Neural progenitor cell (in vitro differentiated cells): ENCODE results near the gene RIPK4. TPM values are rescaled to one million over a fixed set of nuclear protein-coding genes. Genes with fewer than 3 reads are reported as not detected.

ENCODE experiments used
- DNase-seq: peaks from one replicate; pipeline ENCODE4 v3.0.0-alpha.2; 2016; ENCODE audit warnings: low spot score
- H2AFZ ChIP-seq: fragments of 200-600 bp; sonication (generic); replicated peaks from 2 replicates; pipeline ENCODE4 v1.6.1; 2016; ENCODE audit warnings: antibody characterized with exemption
- H3F3A ChIP-seq: fragments of 200-600 bp; sonication (generic); 2 replicates; pipeline ENCODE4 v1.6.1; 2016; ENCODE audit warnings: antibody characterized with exemption, low read depth
- H3K27ac ChIP-seq: fragments of 200-600 bp; sonication (generic); 2 replicates; pipeline ENCODE4 v1.5.1; 2016; ENCODE audit warnings: mild to moderate bottlenecking
- H3K27me3 ChIP-seq: fragments of 200-600 bp; sonication (generic); 2 replicates; pipeline ENCODE4 v1.6.1; 2016; ENCODE audit warnings: mild to moderate bottlenecking, moderate library complexity
- H3K36me3 ChIP-seq: fragments of 200-600 bp; sonication (generic); 2 replicates; pipeline ENCODE4 v1.5.1; 2016
- H3K4me1 ChIP-seq: fragments of 200-600 bp; sonication (generic); 2 replicates; pipeline ENCODE4 v1.6.1; 2016; ENCODE audit warnings: mixed run types
- H3K4me2 ChIP-seq: fragments of 200-600 bp; sonication (generic); 2 replicates; pipeline ENCODE4 v1.6.1; 2016
- H3K4me3 ChIP-seq: fragments of 200-600 bp; sonication (generic); 2 replicates; pipeline ENCODE4 v1.5.1; 2016
- H3K79me2 ChIP-seq: fragments of 200-600 bp; sonication (generic); 2 replicates; pipeline ENCODE4 v1.6.1; 2016; ENCODE audit warnings: low read depth
- H3K9ac ChIP-seq: fragments of 200-600 bp; sonication (generic); 2 replicates; pipeline ENCODE4 v1.6.1; 2016
- H3K9me3 ChIP-seq: fragments of 200-600 bp; sonication (generic); 2 replicates; pipeline ENCODE4 v1.5.1; 2016; ENCODE audit warnings: low read depth
- H4K20me1 ChIP-seq: fragments of 200-600 bp; sonication (generic); 2 replicates; pipeline ENCODE4 v1.6.1; 2016; ENCODE audit warnings: low read depth
- H3K27ac Mint-ChIP-seq: 3 replicates; pipeline ENCODE4 v1.8.0; 2021; ENCODE audit warnings: mixed read lengths
- H3K27me3 Mint-ChIP-seq: 2 replicates; pipeline ENCODE4 v1.8.0; 2022; ENCODE audit warnings: low read depth, mild to moderate bottlenecking, inconsistent platforms, moderate library complexity, mixed read lengths; ENCODE audit not compliant: insufficient read depth
- H3K36me3 Mint-ChIP-seq: 3 replicates; pipeline ENCODE4 v1.8.0; 2021; ENCODE audit warnings: mixed read lengths
- H3K4me1 Mint-ChIP-seq: 3 replicates; pipeline ENCODE4 v1.8.0; 2021; ENCODE audit warnings: mixed read lengths
- H3K4me3 Mint-ChIP-seq: 3 replicates; pipeline ENCODE4 v1.8.0; 2021; ENCODE audit warnings: mild to moderate bottlenecking, moderate library complexity, mixed read lengths
- H3K9me3 Mint-ChIP-seq: 3 replicates; pipeline ENCODE4 v1.8.0; 2020; ENCODE audit warnings: mixed read lengths
- EZH2 ChIP-seq: fragments of 200-600 bp; sonication (generic); IDR thresholded peaks from 2 replicates; pipeline ENCODE4 v1.6.1; 2017; ENCODE audit warnings: antibody characterized with exemption, mild to moderate bottlenecking, moderate library complexity
- EZH2phosphoT487 ChIP-seq: fragments of 200-600 bp; sonication (generic); IDR thresholded peaks from 2 replicates; pipeline ENCODE4 v1.6.1; 2017; ENCODE audit warnings: antibody characterized with exemption
- total RNA-seq: library from RNA; depleted of rRNA; stranded (reverse); fragments of >200 nt; gene quantifications from 2 replicates; pipeline ENCODE4 v1.2.3, GENCODE V29; 2015; ENCODE audit warnings: low replicate concordance
- TF ChIP-seq, protein P1 (sequence below): fragments of 200-600 bp; sonication (generic); IDR thresholded peaks from 2 replicates; pipeline ENCODE4 v1.5.1; 2017; ENCODE audit warnings: antibody characterized with exemption, mild to moderate bottlenecking

RIPK4 gene
- total RNA-seq, 1 donor from 2014 or later, result 1.3 TPM

DNA sequence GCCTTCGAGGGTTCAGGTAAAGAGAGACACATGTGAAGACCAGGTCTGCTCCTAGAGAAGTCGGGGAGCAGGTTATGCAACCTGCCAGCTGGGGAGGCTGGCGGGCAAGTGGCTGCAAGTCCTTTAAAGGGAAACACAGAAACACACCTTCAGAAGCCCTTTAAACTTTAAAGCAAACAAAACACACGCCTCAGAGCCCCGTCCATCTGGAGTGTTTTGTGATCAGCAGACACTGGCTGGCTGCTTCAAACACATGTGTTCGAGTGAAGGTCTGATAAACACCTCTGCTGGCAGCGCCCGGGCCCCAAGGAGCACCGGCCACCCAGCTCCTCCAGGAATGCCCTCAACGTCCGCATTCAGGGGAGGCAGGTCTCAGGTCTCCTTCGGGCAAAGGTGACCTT lies 15.2 kb downstream of the RIPK4 start:
- no peaks in the 10 kb centered on the region for H3K27me3 ChIP-seq
- H4K20me1 ChIP-seq, result peaks cover 19% of the 10 kb centered on the region
- Mint-ChIP-seq H3K36me3 (no peaks in the 10 kb centered on the region), H3K4me1 (peaks cover 80% of the 10 kb centered on the region), H3K27ac (peak overlapping the region; percentile 60), H3K4me3 (no peak overlapping the region), H3K27me3 (peaks cover 28% of the 10 kb centered on the region), H3K9me3 (no peaks in the 10 kb centered on the region)
- no peak overlapping the region for H3K27ac ChIP-seq
- no peak for TF ChIP-seq EZH2phosphoT487
- TF ChIP-seq, protein P1, sequence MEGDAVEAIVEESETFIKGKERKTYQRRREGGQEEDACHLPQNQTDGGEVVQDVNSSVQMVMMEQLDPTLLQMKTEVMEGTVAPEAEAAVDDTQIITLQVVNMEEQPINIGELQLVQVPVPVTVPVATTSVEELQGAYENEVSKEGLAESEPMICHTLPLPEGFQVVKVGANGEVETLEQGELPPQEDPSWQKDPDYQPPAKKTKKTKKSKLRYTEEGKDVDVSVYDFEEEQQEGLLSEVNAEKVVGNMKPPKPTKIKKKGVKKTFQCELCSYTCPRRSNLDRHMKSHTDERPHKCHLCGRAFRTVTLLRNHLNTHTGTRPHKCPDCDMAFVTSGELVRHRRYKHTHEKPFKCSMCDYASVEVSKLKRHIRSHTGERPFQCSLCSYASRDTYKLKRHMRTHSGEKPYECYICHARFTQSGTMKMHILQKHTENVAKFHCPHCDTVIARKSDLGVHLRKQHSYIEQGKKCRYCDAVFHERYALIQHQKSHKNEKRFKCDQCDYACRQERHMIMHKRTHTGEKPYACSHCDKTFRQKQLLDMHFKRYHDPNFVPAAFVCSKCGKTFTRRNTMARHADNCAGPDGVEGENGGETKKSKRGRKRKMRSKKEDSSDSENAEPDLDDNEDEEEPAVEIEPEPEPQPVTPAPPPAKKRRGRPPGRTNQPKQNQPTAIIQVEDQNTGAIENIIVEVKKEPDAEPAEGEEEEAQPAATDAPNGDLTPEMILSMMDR, result no peak
- no peak for TF ChIP-seq EZH2
- no peaks in the 10 kb centered on the region for H3K9me3 ChIP-seq
- H3K4me2 ChIP-seq, result no peak overlapping the region
- peaks cover 21% of the 10 kb centered on the region for H3F3A ChIP-seq
- no peaks in the 10 kb centered on the region for H3K79me2 ChIP-seq
- H2AFZ ChIP-seq, result no peak overlapping the region
- no peak overlapping the region for H3K9ac ChIP-seq
- H3K4me3 ChIP-seq, result no peak overlapping the region
- H3K36me3 ChIP-seq, result no peaks in the 10 kb centered on the region
- DNase-seq, result no peak
- peaks cover 51% of the 10 kb centered on the region for H3K4me1 ChIP-seq

DNA sequence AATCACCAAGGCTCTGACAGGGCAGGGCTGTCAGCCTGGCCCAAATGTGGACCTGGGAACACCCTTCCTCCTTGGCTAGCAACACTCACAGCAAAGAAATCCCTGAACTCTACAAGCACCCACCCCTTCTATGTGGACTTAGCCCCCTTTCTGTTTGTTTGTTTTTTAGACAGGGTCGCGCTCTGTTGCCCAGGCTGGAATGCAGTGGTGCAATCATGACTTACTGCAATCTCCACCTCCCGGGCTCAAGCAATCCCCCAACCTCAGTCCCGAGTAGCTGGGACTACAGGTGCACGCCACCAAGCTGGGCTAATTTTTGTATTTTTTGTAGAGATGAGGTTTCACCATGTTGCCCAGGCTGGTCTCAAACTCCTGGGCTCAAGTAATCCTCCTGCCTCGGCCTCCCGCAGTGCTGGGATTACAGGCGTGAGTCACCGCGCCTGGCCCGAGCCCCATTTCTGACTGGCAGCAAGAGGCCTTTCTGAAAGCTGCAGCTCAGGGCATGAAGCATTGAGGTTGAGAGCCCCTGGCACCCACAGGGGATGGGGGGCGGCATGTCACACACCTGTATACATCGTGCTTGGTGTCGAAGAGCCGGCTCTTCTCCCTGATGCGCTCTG lies 16.2 kb downstream of the RIPK4 start:
- Mint-ChIP-seq H3K27ac (no peak overlapping the region), H3K4me3 (no peak overlapping the region), H3K4me1 (peaks cover 77% of the 10 kb centered on the region), H3K27me3 (peaks cover 24% of the 10 kb centered on the region), H3K9me3 (no peaks in the 10 kb centered on the region), H3K36me3 (no peaks in the 10 kb centered on the region)
- H3K79me2 ChIP-seq, result no peaks in the 10 kb centered on the region
- no peaks in the 10 kb centered on the region for H3K9me3 ChIP-seq
- H3K4me2 ChIP-seq, result peak overlapping the region; percentile 49
- no peaks in the 10 kb centered on the region for H3K27me3 ChIP-seq
- no peak overlapping the region for H3K4me3 ChIP-seq
- H3K36me3 ChIP-seq, result no peaks in the 10 kb centered on the region
- H3K4me1 ChIP-seq, result peaks cover 56% of the 10 kb centered on the region
- H3F3A ChIP-seq, result peaks cover 21% of the 10 kb centered on the region
- H2AFZ ChIP-seq, result no peak overlapping the region
- H4K20me1 ChIP-seq, result peaks cover 19% of the 10 kb centered on the region
- TF ChIP-seq EZH2 (no peak), EZH2phosphoT487 (no peak)
- TF ChIP-seq, protein P1, result no peak
- no peak overlapping the region for H3K9ac ChIP-seq
- no peak for DNase-seq
- H3K27ac ChIP-seq, result no peak overlapping the region

DNA sequence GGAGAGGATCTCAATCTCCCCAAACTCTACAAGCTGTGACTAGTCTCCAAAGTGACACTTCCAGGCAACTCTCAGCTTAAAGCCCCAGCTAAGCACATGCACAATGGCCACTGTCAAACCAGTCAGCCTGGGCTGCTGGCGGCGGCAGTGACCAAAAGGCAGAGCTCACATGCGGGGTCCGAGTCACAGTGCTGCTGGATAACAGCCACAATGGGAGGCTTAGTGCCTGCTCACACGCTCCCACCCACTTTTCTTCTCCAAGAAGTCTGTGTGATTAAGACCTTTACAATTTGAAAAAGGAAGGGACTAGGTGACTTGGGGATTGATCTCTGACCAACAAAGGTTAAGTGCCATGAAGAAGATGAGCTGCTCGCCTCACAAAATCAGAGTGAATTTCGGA lies 16.8 kb downstream of the RIPK4 start:
- H3K4me1 ChIP-seq, result peaks cover 57% of the 10 kb centered on the region
- peaks cover 21% of the 10 kb centered on the region for H3F3A ChIP-seq
- H2AFZ ChIP-seq, result no peak overlapping the region
- no peaks in the 10 kb centered on the region for H3K79me2 ChIP-seq
- no peaks in the 10 kb centered on the region for H3K27me3 ChIP-seq
- Mint-ChIP-seq H3K27ac (no peak overlapping the region), H3K9me3 (no peaks in the 10 kb centered on the region), H3K27me3 (peaks cover 22% of the 10 kb centered on the region), H3K36me3 (no peaks in the 10 kb centered on the region), H3K4me1 (peaks cover 78% of the 10 kb centered on the region), H3K4me3 (no peak overlapping the region)
- DNase-seq, result peak; percentile 91
- peak overlapping the region; percentile 49 for H3K4me2 ChIP-seq
- H3K4me3 ChIP-seq, result no peak overlapping the region
- no peak for TF ChIP-seq EZH2phosphoT487
- no peak for TF ChIP-seq EZH2
- TF ChIP-seq, protein P1, result no peak
- H4K20me1 ChIP-seq, result peaks cover 19% of the 10 kb centered on the region
- H3K36me3 ChIP-seq, result no peaks in the 10 kb centered on the region
- H3K9me3 ChIP-seq, result no peaks in the 10 kb centered on the region
- no peak overlapping the region for H3K9ac ChIP-seq
- no peak overlapping the region for H3K27ac ChIP-seq
